Measurements from ENCODE around the gene PANK4.

DNA sequence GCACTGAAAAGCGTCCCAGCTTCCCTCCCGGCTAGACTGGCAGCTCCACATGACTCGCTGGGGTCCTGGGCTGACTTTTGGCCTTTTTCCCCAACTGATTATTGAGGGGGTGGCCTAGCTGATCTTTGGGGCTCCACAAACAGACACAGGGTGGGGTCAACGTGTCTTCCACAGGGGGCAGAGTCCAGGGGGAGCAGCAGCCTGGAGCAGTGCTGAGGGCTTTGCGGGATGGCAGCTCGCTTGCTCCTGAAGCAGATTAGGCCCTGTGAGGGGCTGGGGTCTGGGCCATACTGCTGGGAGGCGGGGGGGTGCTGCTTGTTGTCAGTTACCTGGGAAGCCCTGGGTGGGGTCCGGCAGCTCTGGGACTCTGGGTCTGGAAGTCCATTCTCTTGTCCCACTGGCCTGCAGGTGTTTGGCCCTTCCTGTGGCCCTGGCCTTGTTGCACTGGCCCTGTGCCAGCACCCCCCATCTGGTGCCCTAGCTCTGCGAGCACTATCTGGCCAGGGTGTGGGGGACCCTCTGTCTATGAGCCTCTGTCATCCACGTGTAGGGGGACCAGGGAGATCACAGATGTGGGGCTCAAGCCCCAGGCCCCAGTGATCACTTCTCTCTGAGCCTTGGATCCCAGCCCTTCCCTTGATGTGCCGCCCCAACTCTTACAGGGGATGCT lies 16.0 kb upstream of the PANK4 start:
- TF ChIP-seq, protein P1, sequence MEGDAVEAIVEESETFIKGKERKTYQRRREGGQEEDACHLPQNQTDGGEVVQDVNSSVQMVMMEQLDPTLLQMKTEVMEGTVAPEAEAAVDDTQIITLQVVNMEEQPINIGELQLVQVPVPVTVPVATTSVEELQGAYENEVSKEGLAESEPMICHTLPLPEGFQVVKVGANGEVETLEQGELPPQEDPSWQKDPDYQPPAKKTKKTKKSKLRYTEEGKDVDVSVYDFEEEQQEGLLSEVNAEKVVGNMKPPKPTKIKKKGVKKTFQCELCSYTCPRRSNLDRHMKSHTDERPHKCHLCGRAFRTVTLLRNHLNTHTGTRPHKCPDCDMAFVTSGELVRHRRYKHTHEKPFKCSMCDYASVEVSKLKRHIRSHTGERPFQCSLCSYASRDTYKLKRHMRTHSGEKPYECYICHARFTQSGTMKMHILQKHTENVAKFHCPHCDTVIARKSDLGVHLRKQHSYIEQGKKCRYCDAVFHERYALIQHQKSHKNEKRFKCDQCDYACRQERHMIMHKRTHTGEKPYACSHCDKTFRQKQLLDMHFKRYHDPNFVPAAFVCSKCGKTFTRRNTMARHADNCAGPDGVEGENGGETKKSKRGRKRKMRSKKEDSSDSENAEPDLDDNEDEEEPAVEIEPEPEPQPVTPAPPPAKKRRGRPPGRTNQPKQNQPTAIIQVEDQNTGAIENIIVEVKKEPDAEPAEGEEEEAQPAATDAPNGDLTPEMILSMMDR (IDR thresholded peaks at IDR 0.05; ENCODE audit: low read length), result no peak
- TF ChIP-seq EZH2 (optimal IDR thresholded peaks at IDR 0.05; ENCODE audit: low read depth, low read length) (no peak), EZH2phosphoT487 (IDR thresholded peaks at IDR 0.05; ENCODE audit: low read length) (no peak)

All from MM.1S (cell line).